Neural cell (in vitro differentiated cells): Measurements from ENCODE around the gene ADSS1. TPM values are rescaled to one million over a fixed set of nuclear protein-coding genes. Genes with fewer than 3 reads are reported as not detected.

ENCODE experiments used
- H2AFZ ChIP-seq: fragments of 200-600, 300-800 bp; sonication (generic), shearing (Covaris generic); 2 replicates; pipeline ENCODE4 v1.6.0; 2014; ENCODE audit warnings: low read depth, mild to moderate bottlenecking, antibody characterized with exemption, low read length, moderate library complexity
- H3F3A ChIP-seq: fragments of 200-600 bp; shearing (Covaris generic); 2 replicates; pipeline ENCODE4 v1.6.1; 2016; ENCODE audit warnings: mild to moderate bottlenecking, moderate library complexity, mixed read lengths, antibody characterized with exemption, low read length; ENCODE audit not compliant: insufficient read depth, poor library complexity, severe bottlenecking
- H3K27ac ChIP-seq: fragments of 200-600, 300-800 bp; sonication (generic), shearing (Covaris generic); 2 replicates; pipeline ENCODE4 v1.5.1; 2014; ENCODE audit warnings: mild to moderate bottlenecking, low read length, moderate library complexity
- H3K27me3 ChIP-seq: fragments of 300-800, 200-600 bp; sonication (generic), shearing (Covaris generic); 2 replicates; pipeline ENCODE4 v1.6.0; 2014; ENCODE audit warnings: mild to moderate bottlenecking, low read depth, low read length, moderate library complexity; ENCODE audit not compliant: insufficient read depth
- H3K36me3 ChIP-seq: fragments of 300-800, 200-600 bp; sonication (generic), shearing (Covaris generic); 2 replicates; pipeline ENCODE4 v1.5.1; 2014; ENCODE audit warnings: mild to moderate bottlenecking, antibody characterized with exemption, low read length, moderate library complexity; ENCODE audit not compliant: insufficient read depth
- H3K4me2 ChIP-seq: fragments of 300-800, 200-600 bp; sonication (generic), shearing (Covaris generic); 2 replicates; pipeline ENCODE4 v1.6.0; 2014; ENCODE audit warnings: mild to moderate bottlenecking, low read length
- H3K4me3 ChIP-seq: fragments of 300-800, 200-600 bp; sonication (generic), shearing (Covaris generic); 2 replicates; pipeline ENCODE4 v1.5.1; 2014; ENCODE audit warnings: mild to moderate bottlenecking, low read length, moderate library complexity
- H3K79me2 ChIP-seq: fragments of 200-600 bp; shearing (Covaris generic); replicated peaks from 2 replicates; pipeline ENCODE4 v1.6.0; 2014; ENCODE audit warnings: mild to moderate bottlenecking, low read length, moderate library complexity; ENCODE audit not compliant: insufficient read depth
- H3K9ac ChIP-seq: fragments of 300-800, 200-600 bp; sonication (generic), shearing (Covaris generic); 2 replicates; pipeline ENCODE4 v1.6.1; 2016; ENCODE audit warnings: mild to moderate bottlenecking, low read length, mixed read lengths
- H3K9me2 ChIP-seq: fragments of 200-600 bp; shearing (Covaris generic); 2 replicates; pipeline ENCODE4 v1.6.1; 2016; ENCODE audit warnings: mild to moderate bottlenecking, low read length, mixed read lengths; ENCODE audit not compliant: insufficient read depth
- H3K9me3 ChIP-seq: fragments of 200-600, 300-800 bp; sonication (generic), shearing (Covaris generic); 2 replicates; pipeline ENCODE4 v1.6.1; 2016; ENCODE audit warnings: mild to moderate bottlenecking, mixed run types, low read length, moderate library complexity, mixed read lengths
- H4K20me1 ChIP-seq: fragments of 200-600 bp; shearing (Covaris generic); 2 replicates; pipeline ENCODE4 v1.6.1; 2016; ENCODE audit warnings: mild to moderate bottlenecking, mixed run types; ENCODE audit not compliant: insufficient read depth
- CTCF ChIP-seq: fragments of 450-650 bp; IDR thresholded peaks from 2 replicates; pipeline ENCODE4 v1.5.1; 2014; ENCODE audit warnings: antibody characterized with exemption, mild to moderate bottlenecking, moderate library complexity; ENCODE audit not compliant: poor library complexity, severe bottlenecking
- EP300 ChIP-seq: fragments of 450-650 bp; conservative IDR thresholded peaks from 2 replicates; pipeline ENCODE4 v1.6.1; 2014; ENCODE audit warnings: antibody characterized with exemption, mild to moderate bottlenecking, moderate library complexity; ENCODE audit not compliant: poor library complexity, severe bottlenecking
- EZH2 ChIP-seq: fragments of 200-600, 300-800 bp; shearing (Covaris generic), sonication (generic); IDR thresholded peaks from 2 replicates; pipeline ENCODE4 v1.6.1; 2014; ENCODE audit warnings: antibody characterized with exemption, low read length, borderline replicate concordance, mild to moderate bottlenecking; ENCODE audit not compliant: insufficient read depth, poor library complexity, severe bottlenecking
- MXI1 ChIP-seq: fragments of 450-650 bp; conservative IDR thresholded peaks from 2 replicates; pipeline ENCODE4 v1.6.1; 2014; ENCODE audit warnings: antibody characterized with exemption, mild to moderate bottlenecking; ENCODE audit not compliant: poor library complexity, severe bottlenecking
- POLR2AphosphoS5 ChIP-seq: IDR thresholded peaks from 2 replicates; pipeline ENCODE4 v1.6.1; 2012
- RAD21 ChIP-seq: fragments of 450-650 bp; conservative IDR thresholded peaks from 2 replicates; pipeline ENCODE4 v1.6.1; 2014; ENCODE audit warnings: antibody characterized with exemption, mild to moderate bottlenecking, moderate library complexity
- SMC3 ChIP-seq: fragments of 450-650 bp; conservative IDR thresholded peaks from 2 replicates; pipeline ENCODE4 v1.6.1; 2014; ENCODE audit warnings: antibody characterized with exemption, mild to moderate bottlenecking, moderate library complexity; ENCODE audit not compliant: poor library complexity
- TAF1 ChIP-seq: IDR thresholded peaks from 2 replicates; pipeline ENCODE4 v1.6.1; 2012; ENCODE audit warnings: low read depth
- polyA plus RNA-seq: library from polyadenylated mRNA; depleted of rRNA; stranded (reverse); fragments of >200 nt; gene quantifications from 2 replicates; pipeline ENCODE4 v1.2.3, GENCODE V29; 2014
- TF ChIP-seq, protein P1 (sequence below): IDR thresholded peaks from 2 replicates; pipeline ENCODE4 v1.6.1; 2012; ENCODE audit warnings: borderline replicate concordance

The ADSS1 gene
- polyA plus RNA-seq, 1 donor from 2014 or later = 4.3 TPM

GRCh38 chr14:104684449-104684821, 39.6 kb upstream of the ADSS1 start:
- H2AFZ ChIP-seq = no peak overlapping the region
- no peak overlapping the region for H3K4me2 ChIP-seq
- no peak overlapping the region for H3K9ac ChIP-seq
- H3K27me3 ChIP-seq = no peaks in the 10 kb centered on the region
- no peak for TF ChIP-seq CTCF
- TF ChIP-seq, protein P1, sequence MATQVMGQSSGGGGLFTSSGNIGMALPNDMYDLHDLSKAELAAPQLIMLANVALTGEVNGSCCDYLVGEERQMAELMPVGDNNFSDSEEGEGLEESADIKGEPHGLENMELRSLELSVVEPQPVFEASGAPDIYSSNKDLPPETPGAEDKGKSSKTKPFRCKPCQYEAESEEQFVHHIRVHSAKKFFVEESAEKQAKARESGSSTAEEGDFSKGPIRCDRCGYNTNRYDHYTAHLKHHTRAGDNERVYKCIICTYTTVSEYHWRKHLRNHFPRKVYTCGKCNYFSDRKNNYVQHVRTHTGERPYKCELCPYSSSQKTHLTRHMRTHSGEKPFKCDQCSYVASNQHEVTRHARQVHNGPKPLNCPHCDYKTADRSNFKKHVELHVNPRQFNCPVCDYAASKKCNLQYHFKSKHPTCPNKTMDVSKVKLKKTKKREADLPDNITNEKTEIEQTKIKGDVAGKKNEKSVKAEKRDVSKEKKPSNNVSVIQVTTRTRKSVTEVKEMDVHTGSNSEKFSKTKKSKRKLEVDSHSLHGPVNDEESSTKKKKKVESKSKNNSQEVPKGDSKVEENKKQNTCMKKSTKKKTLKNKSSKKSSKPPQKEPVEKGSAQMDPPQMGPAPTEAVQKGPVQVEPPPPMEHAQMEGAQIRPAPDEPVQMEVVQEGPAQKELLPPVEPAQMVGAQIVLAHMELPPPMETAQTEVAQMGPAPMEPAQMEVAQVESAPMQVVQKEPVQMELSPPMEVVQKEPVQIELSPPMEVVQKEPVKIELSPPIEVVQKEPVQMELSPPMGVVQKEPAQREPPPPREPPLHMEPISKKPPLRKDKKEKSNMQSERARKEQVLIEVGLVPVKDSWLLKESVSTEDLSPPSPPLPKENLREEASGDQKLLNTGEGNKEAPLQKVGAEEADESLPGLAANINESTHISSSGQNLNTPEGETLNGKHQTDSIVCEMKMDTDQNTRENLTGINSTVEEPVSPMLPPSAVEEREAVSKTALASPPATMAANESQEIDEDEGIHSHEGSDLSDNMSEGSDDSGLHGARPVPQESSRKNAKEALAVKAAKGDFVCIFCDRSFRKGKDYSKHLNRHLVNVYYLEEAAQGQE = no peak
- TF ChIP-seq MXI1 = no peak
- TF ChIP-seq RAD21 = no peak
- no peak for TF ChIP-seq EP300
- TF ChIP-seq SMC3 = no peak
- TF ChIP-seq TAF1 = no peak
- TF ChIP-seq EZH2 = no peak
- no peak for TF ChIP-seq POLR2AphosphoS5
- no peaks in the 10 kb centered on the region for H3K9me3 ChIP-seq
- H3K27ac ChIP-seq = no peak overlapping the region
- no peaks in the 10 kb centered on the region for H3K79me2 ChIP-seq
- H3K36me3 ChIP-seq = no peaks in the 10 kb centered on the region
- no peaks in the 10 kb centered on the region for H3K9me2 ChIP-seq
- H4K20me1 ChIP-seq = no peaks in the 10 kb centered on the region
- no peak overlapping the region for H3K4me3 ChIP-seq
- H3F3A ChIP-seq = no peaks in the 10 kb centered on the region

DNA sequence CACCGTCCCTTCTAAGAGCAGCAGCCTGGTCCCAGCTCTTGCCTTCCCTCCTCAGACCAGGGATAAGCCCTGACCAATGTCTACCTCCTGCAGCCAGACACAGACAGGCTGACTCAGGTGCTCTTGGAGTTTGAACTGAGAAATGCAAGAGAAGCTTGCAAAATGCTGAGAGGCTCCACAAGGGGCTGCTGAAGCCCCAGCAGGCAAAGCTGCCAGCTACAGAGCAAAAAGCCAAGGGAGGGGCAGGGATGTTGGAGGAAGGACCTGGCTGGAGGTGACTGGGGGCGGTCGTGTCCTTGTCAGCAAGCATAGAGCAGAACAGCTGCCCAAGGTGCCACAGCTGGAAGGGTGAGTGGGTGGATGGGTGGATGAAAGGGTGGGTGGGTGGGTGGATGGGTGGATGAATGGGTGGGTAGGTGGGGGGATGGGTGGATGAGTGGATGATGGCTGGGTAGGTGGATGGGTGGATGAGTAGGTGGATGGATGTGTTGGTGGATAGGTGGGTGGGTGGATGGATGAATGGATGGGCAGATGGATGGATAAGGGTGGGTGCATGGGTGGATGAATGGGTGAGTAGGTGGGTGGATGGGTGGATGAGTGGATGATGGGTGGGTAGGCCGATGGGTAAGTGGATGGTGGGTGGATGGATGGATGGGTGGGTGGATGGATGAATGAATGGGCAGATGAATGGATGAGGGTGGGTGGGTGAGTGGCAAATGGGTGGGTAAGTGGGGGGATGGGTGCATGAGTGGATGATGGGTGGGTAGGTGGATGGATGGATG, 38.6 kb upstream of the ADSS1 start:
- Histone ChIP-seq H3K27ac (no peak overlapping the region), H3K4me2 (no peak overlapping the region), H3K36me3 (no peaks in the 10 kb centered on the region), H2AFZ (no peak overlapping the region), H3K4me3 (no peak overlapping the region), H3K9me2 (no peaks in the 10 kb centered on the region), H3K9me3 (no peaks in the 10 kb centered on the region), H3K9ac (no peak overlapping the region), H3K79me2 (no peaks in the 10 kb centered on the region), H4K20me1 (no peaks in the 10 kb centered on the region), H3K27me3 (peaks cover 5% of the 10 kb centered on the region), H3F3A (no peaks in the 10 kb centered on the region)
- TF ChIP-seq EZH2 (no peak), RAD21 (no peak), EP300 (no peak), SMC3 (no peak), CTCF (no peak), TAF1 (no peak), MXI1 (no peak), POLR2AphosphoS5 (no peak)
- TF ChIP-seq, protein P1 = no peak
